Body of pancreas (tissue), 4 donors: ENCODE results near the gene TRIM24. TPM values are rescaled to one million over a fixed set of nuclear protein-coding genes. Genes with fewer than 3 reads are reported as not detected.
"Not testable (repeated sequence)": the region's sequence is repeated elsewhere in the genome, so short reads cannot be mapped to it uniquely, and the experiment has no call there.

Experiments used
- ATAC-seq: fragments of 150-250 bp; one replicate; pipeline ENCODE4 v1.9.1; 2016
- DNase-seq, 4 donors: peaks; one replicate each; pipeline ENCODE4 v3.0.0-alpha.2; 2019
- H3K27ac ChIP-seq, 4 donors: fragments of 200-600 bp; sonication (generic); 1 replicate in 3 of 4; 2 replicates in 1 of 4; pipeline versions ENCODE4 v1.5.1 to v1.6.1; 2016 to 2019; ENCODE audit warnings: mild to moderate bottlenecking in 1 of 4, mixed read lengths in 1 of 4, moderate library complexity in 1 of 4
- H3K27me3 ChIP-seq, 2 donors: fragments of 200-600 bp; sonication (generic); one replicate each; pipeline ENCODE4 v1.6.0; 2016; ENCODE audit warnings: mild to moderate bottlenecking in 1 of 2
- H3K36me3 ChIP-seq, 2 donors: fragments of 200-600 bp; sonication (generic); replicated peaks in 1 of 2; 2 replicates each; pipeline ENCODE4 v1.5.1; 2016; ENCODE audit warnings: low read depth in 2 of 2; ENCODE audit not compliant: insufficient read depth in 1 of 2
- H3K4me1 ChIP-seq: fragments of 200-600 bp; sonication (generic); one replicate; pipeline ENCODE4 v1.6.0; 2016
- H3K4me3 ChIP-seq, 2 donors: fragments of 200-600 bp; sonication (generic); 1 replicate in 1 of 2; 2 replicates in 1 of 2; pipeline ENCODE4 v1.5.1; 2016 to 2019
- H3K9me3 ChIP-seq, 3 donors: fragments of 200-600 bp; sonication (generic); 1 replicate in 2 of 3; 2 replicates in 1 of 3; pipeline ENCODE4 v1.5.1; 2016
- CTCF ChIP-seq, 7 experiments: fragments of 450-650 bp in 4 of 7; fragments of 200-600 bp in 3 of 7; sonication (generic) in 3 of 7; IDR thresholded peaks; one replicate each; pipeline ENCODE4 v1.5.1; 2016 to 2019; ENCODE audit warnings: antibody characterized with exemption in 7 of 7
- POLR2A ChIP-seq, 3 donors: fragments of 450-650 bp; IDR thresholded peaks; one replicate each; pipeline ENCODE4 v1.6.1; 2016; ENCODE audit warnings: antibody characterized with exemption in 3 of 3, mild to moderate bottlenecking in 2 of 3
- WGBS, 2 donors: methylation state at CpG; one replicate each; pipeline ENCODE4 v1.1.5; 2017; 5-methylcytosine and 5-hydroxymethylcytosine counted together
- intact Hi-C: fragments of 100-400 bp; cut with DNase I; formaldehyde crosslinking; loops from one replicate; pipeline ENCODE4 v1.15.1; 2023
- total RNA-seq, 2 donors: library from RNA; depleted of rRNA; stranded (reverse); fragments of >200 nt; gene quantifications; one replicate each; pipeline ENCODE4 v1.1.0, GENCODE V29; 2016

The TRIM24 gene
- total RNA-seq = 10 to 100 TPM; 12.2 to 12.5 TPM

DNA sequence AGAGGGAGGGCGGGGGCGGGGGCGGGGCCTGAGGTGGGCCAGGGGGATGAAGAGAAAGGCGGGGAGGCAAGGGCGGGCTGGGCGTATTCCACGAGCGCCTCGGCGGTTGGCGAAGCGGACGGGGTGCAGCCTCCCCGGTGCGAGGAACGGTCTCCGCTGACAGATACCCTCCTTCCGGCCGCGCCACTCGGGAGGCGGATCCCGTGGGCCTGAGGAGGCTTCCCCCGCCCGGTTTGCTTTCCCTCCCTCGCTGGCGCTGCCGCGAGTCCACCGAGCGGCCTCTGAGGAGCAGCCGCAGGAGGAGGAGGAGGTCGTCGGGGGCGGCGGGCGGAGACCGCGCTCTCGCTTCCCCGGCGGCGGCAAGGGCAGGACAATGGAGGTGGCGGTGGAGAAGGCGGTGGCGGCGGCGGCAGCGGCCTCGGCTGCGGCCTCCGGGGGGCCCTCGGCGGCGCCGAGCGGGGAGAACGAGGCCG lies at the start of gene TRIM24:
TSS of gene TRIM24 (plus strand) at position 84 of the 473 bp plus-strand sequence. CDS start at position 374, 290 bp downstream.
- Histone ChIP-seq H3K9me3 (no peaks in the 10 kb centered on the region), H3K4me3 (peak within 1 kb of the TSS; percentile 87 to 89), H3K4me1 (peaks cover 9% of the 10 kb centered on the region), H3K27ac (peak within 1 kb of the TSS; percentile 92 to 99 (median 96)), H3K36me3 (no peaks in the 10 kb centered on the region), H3K27me3 (no peaks in the 10 kb centered on the region)
- WGBS, 2 donors = 0 to 1% methylated on average over 11 to 38 of the region's 59 CpGs
- intact Hi-C loops = no loop called here
- ATAC-seq = no peak
- peak; percentile 94 to 96 (median 96) for TF ChIP-seq POLR2A (IDR thresholded peaks at IDR 0.05)
- no peak for TF ChIP-seq CTCF (IDR thresholded peaks at IDR 0.05)
- peak in 1 of 4 donors; percentile 97 for DNase-seq

GRCh38 chr7:138412077-138412476 lies 48.0 kb upstream of the TRIM24 start:
- 88 to 93% methylated on average over 3 of the region's 3 CpGs for WGBS, 2 donors

DNA sequence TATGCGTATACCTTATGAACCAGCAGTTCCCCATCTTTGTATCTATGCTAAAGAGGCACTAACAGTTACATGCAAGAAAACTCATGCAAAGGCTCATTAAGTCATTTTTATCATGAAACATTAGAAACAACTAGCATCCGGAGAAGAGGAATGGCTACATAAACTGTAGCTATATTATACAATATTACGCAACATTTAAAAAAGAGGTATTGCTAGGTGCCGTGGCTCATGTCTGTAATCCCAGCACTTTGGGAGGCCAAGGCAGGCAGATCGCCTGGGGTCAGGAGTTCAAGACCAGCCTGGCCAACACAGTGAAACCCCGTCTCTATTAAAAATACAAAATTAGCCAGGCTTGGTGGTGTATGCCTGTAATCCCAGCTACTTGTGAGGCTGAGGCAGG lies 47.1 kb upstream of the TRIM24 start:
- 88 to 98% methylated on average over 6 of the region's 6 CpGs for WGBS, 2 donors
- ATAC-seq, H3K36me3 ChIP-seq, H3K27ac ChIP-seq, H3K4me3 ChIP-seq, H3K9me3 ChIP-seq, intact Hi-C loops, DNase-seq, H3K27me3 ChIP-seq: not testable (repeated sequence)
- peaks cover 12% of the 10 kb centered on the region for H3K4me1 ChIP-seq

More at GRCh38 chr7:138412077-138412476, 48.0 kb upstream of the TRIM24 start:
- DNase-seq, H3K4me3 ChIP-seq, H3K27ac ChIP-seq, H3K27me3 ChIP-seq, H3K4me1 ChIP-seq, H3K9me3 ChIP-seq, H3K36me3 ChIP-seq, ATAC-seq, intact Hi-C loops: not testable (repeated sequence)

DNA sequence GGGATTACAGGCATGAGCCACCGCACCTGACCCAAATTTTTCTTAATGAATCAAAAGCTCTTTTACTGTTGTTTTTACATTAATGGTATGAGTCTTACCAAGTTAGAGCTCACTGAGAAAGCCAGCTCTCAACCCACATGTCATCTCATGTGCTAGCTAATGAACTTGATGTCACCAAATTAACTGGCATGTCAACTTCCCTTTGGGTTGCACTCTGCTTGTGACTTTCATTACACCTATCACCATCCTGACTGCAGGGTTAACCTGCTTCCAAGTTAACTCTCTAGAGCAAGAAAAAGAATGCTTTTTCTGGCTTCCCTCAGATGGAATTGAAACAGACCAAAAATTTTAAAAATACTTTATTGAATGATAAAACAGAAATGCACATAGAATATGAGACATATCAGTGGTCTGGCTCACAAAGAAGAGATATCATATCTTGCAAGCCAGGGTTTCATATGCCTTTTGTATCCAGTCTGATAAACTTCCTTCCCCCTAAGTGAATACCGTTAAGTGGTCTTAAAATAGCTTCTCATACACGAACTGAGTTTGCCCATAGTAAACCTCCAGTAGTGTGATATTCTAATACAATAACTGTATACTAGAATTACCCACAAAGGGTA lies 42.9 kb upstream of the TRIM24 start:
- WGBS, 2 donors = 41 to 44% methylated on average over 3 of the region's 3 CpGs
- H3K27ac ChIP-seq = no peak overlapping the region

GRCh38 chr7:138417764-138418163 lies 42.3 kb upstream of the TRIM24 start:
- DNase-seq = no peak
- intact Hi-C loops = no loop called here
- Histone ChIP-seq H3K9me3 (no peaks in the 10 kb centered on the region), H3K36me3 (no peaks in the 10 kb centered on the region), H3K4me3 (no peak overlapping the region), H3K4me1 (peaks cover 18% of the 10 kb centered on the region), H3K27ac (peak overlapping the region in 1 of 4 donors; percentile 34), H3K27me3 (no peaks in the 10 kb centered on the region)
- 8 to 15% methylated on average over 1 of the region's 1 CpG for WGBS, 2 donors
- no peak for TF ChIP-seq CTCF (IDR thresholded peaks at IDR 0.05)
- no peak for TF ChIP-seq POLR2A (IDR thresholded peaks at IDR 0.05)
- peak; percentile 74 for ATAC-seq

More for the DNA sequence above, 42.9 kb upstream of the TRIM24 start:
- Histone ChIP-seq H3K4me1 (peaks cover 18% of the 10 kb centered on the region), H3K4me3 (no peak overlapping the region), H3K9me3 (no peaks in the 10 kb centered on the region), H3K27me3 (no peaks in the 10 kb centered on the region), H3K36me3 (no peaks in the 10 kb centered on the region)
- DNase-seq (no peak), ATAC-seq (no peak)
- intact Hi-C loops = no loop called here
- TF ChIP-seq CTCF (IDR thresholded peaks at IDR 0.05) = no peak

GRCh38 chr7:138418403-138418802 lies 41.7 kb upstream of the TRIM24 start:
- DNase-seq, H3K27ac ChIP-seq, H3K4me3 ChIP-seq, H3K36me3 ChIP-seq, ATAC-seq, H3K9me3 ChIP-seq, intact Hi-C loops, H3K27me3 ChIP-seq: not testable (repeated sequence)
- peaks cover 18% of the 10 kb centered on the region for H3K4me1 ChIP-seq
- 31 to 57% methylated on average over 1 of the region's 1 CpG for WGBS, 2 donors
